Umbilical cord (tissue), 2 donors: ENCODE data around the gene HORMAD2. TPM values are rescaled to one million over a fixed set of nuclear protein-coding genes. Genes with fewer than 3 reads are reported as not detected.

Source experiments
- DNase-seq: peaks from one replicate; pipeline ENCODE4 v3.0.0-alpha.2; 2015; ENCODE audit warnings: low spot score
- total RNA-seq: library from RNA; depleted of rRNA; stranded (reverse); fragments of >200 nt; gene quantifications from one replicate; pipeline ENCODE4 v1.2.3, GENCODE V29; 2014; ENCODE audit warnings: low replicate concordance; ENCODE audit not compliant: insufficient read depth

HORMAD2 gene
- total RNA-seq, 1 donor from 2014 or later: 1.2 TPM

- no peak for DNase-seq
These were observed 145.1 kb downstream of the HORMAD2 start for GRCh38 chr22:30225220-30225927.

GRCh38 chr22:30226192-30226832 lies 146.0 kb downstream of the HORMAD2 start:
- no peak for DNase-seq

Other genes starting within 250 kb of the HORMAD2 start
- gene ASCC2, start 242.2 kb upstream of the HORMAD2 start, total RNA-seq: 15.9 TPM
- gene MTMR3, start 197.3 kb upstream of the HORMAD2 start, total RNA-seq: 71.7 TPM
- 1.7 TPM for gene LIF, start 166.3 kb downstream of the HORMAD2 start, total RNA-seq
- gene OSM, start 186.4 kb downstream of the HORMAD2 start, total RNA-seq: 4.8 TPM
- 9.1 TPM for gene CASTOR1, start 209.0 kb downstream of the HORMAD2 start, total RNA-seq
- 40.0 TPM for gene TBC1D10A, start 246.5 kb downstream of the HORMAD2 start, total RNA-seq